Skeletal muscle cell (primary cell): Measurements from ENCODE around the gene E2F8.
A peak's percentile ranks its signal among the peaks of the same experiment; 100 is the strongest.

Experiments
- DNase-seq: peaks from one replicate; pipeline ENCODE4 v3.0.0-alpha.2; 2010; ENCODE audit warnings: low read depth
- H3K4me3 ChIP-seq: 2 replicates; pipeline ENCODE4 v1.5.1; 2011; ENCODE audit warnings: low read depth, mild to moderate bottlenecking, control low read depth, low read length, moderate library complexity

Gene E2F8

DNA sequence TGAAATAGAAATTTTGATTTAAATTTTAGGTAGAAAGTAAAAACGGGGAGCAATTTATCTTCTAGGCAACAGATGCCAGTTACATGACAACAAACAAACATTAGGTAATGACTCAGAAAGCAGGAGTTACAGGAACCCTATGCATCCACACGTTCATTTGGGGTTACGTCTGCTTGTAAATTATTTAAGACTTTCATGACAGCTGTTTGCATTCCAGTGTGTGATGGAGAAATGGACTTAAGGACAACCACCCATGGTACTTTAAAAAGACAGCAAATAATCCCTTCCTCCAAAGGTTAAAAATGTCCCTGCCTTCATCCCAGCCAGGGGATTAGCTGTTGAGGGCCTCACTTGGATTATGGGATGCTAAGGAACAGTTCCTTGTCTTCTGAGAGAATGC lies 11.8 kb downstream of the E2F8 start:
- no peak for DNase-seq
- no peak overlapping the region for H3K4me3 ChIP-seq

DNA sequence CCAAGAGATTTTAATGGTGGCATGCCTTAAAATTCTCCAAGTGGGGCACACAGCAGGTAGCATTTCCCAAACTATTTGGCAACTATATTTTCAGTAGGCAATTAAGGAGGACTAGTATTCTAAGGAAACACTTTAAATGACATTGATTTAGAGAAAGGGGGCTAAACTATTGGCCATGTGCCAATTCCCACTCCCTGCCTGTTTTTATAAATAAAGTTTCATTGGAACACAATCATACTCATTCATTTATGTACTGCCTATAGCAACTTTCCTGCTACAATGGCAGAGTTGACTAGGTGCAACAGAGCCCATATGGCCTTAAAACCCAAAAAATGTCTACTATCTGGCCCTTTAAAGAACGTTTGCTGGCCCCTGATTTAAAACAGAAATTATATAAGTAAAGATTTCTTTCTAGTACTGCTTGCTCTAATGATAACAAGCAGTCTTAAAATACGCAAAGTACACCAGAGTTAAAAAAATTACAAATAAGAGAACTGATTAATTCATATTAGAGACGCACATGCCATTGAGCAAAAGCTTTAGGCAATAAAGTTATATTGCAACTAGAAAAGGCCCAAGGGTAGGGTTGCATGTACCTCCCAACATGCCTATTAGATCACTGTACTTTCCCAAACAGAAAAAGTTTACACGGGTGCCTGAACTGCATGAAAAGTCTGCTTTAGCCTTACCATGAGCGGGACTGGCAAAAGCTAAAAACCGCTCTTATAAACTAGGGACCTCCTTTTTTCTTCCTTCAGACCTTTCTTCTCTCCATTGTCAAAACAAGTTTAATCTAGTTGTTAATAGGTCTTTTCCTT lies 14.2 kb downstream of the E2F8 start:
- no peak overlapping the region for H3K4me3 ChIP-seq
- no peak for DNase-seq

DNA sequence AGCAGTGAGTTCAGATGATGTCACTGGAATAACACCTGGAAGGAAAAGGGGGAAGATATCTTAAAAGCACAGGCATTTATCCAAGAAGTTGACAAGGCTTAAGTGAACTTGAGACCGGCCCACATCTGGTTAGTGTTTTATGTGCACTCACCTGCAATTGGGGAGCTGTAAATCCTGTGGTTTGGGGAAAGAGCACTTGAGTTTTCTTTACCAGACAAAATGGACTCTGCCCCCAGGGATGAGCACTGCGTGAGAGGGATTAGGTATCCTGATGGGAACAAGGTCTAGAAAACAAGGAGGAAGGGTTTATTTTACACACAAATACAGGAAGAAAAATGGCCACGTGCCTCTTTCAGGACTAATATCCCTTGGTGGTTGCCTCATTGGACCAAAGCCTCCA lies 15.2 kb downstream of the E2F8 start:
- H3K4me3 ChIP-seq: no peak overlapping the region
- no peak for DNase-seq

DNA sequence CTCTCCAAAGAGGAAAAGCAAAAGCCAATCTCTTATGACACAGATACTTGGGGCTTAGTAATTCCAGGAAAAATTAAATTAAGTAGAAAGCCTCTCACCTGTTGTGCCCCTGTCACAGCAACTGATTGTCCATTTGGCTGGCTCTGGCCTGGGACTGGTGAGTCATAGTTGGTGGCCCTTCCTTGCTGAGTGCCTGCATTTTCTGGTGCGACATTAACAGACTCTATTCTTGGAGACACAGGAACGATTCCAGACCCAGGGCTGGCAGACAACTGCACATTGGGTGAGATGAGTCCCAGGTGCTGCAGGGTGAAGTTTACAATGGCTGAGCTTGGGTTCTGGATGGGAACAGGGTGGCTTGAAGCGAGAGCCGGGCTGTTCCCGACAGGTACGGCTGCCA lies 15.6 kb downstream of the E2F8 start:
- no peak overlapping the region for H3K4me3 ChIP-seq
- no peak for DNase-seq

DNA sequence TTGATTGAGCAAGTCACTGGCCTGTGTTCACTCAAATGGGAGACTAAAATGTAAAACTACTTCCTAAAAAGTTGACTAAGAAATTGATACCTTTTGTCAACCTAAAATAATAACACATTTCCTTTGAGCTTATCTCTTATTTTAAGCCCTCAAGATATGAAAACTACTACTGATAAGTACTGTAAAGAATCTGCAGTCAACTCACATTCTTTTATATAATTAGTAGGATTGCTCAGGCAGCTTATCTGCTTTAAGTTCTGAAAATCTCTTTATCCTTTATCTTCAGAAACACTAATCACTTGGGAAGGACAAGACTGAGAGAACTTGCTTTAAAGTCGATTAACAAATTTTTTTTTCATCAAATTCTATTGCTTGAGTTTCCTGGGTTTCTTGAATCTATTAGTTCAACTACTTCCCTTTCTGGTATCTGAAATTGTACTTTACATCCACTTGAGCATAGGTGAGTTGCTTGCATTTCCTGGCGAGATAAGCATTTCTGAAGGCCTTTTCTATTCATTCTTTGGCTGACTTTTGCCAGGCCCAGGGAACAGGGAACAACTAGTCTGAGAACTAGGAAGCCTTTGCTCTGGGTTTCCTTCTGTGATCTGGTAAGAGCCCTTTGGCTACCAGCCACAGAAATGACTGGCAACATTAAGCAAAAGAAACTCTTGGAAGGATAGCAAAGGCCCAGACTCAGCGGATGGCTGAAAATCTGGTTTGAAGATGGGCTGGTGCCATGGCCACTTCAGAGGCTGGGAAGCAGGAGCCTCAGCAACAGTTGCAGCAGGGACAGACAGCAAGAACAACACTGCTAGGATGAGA lies 19.6 kb downstream of the E2F8 start:
- DNase-seq: no peak
- no peak overlapping the region for H3K4me3 ChIP-seq

DNA sequence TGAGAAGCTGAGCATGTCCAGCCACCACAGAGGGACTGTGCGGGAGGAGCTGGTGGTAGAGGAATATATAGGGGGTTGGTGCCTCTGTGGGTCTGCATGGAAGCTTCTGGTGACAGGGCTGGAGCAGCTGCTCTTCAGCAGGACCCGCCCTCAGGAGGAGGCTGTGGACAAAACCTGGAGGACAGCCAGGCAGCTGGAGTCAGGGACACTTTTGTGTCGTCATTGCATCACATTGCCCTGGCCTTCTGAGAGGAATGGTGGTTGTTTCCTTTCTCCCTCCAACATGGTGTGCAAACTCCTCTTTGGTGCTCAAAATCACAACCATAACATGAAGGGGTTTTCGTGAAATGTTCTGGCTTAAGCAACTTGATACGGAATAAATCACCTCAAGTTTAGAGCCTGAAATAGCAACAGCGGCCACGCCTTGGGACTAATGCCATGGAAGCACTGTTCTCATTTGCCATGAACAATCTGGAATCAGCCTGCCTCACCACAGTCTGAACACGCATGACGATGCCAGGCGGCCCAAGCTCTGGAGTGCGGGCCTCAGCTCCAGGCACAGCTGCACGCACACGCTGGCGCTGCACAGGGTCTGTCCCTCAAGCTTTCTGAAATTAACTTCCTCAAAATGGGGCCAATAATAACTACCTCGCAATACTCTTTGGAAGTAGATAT lies 21.8 kb downstream of the E2F8 start:
- no peak overlapping the region for H3K4me3 ChIP-seq
- DNase-seq: peak; percentile 21

DNA sequence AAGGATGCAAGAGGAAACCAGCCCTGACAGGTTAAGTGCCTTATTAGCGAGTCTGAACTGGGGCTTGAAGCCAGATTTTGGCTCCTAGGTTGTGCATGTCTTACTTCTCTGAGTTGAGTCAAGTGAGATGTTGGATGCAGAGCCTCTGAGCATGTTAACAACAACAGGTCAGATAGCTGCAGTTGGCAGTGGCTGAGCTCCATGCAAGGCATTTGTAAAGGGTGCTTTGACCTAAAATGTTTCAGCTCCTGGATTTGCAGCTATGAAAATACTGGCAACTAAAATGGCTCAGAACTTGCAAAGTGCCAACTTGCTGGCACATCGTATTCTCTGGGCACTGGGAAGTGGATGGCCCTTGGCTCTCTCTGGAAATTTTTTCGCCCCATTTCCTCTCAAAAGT lies 22.5 kb downstream of the E2F8 start:
- H3K4me3 ChIP-seq: no peak overlapping the region
- no peak for DNase-seq

DNA sequence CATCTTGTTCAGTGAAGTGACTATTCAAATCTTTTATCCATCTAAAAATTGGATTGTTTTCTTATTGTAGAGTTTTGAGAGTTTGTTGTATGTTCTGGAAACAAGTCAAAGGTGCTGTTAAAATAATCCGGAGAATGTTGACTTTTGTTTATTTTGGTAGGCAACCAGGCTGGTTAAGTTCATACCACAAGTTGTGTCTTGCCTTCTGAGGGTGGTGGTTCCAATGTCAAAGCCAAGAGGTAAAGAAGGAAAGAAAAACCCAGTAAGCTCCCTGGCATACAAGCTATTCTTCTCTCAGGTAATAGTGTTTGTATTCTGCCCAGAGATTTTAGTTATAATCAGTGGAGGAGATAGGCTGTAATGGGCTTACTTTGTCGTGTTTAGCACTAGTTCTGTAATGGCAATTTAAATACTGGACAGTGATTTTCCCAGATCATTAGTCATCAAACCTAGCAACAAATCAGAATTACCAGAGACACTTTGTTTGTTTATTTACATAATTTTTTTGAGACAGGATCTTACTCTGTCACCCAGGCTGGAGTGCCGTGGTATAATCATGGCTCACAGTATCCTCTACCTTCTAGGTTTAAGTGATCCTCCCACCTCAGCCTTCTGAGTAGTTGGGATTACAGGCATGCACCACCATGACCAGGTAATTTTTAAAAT lies 23.9 kb downstream of the E2F8 start:
- no peak for DNase-seq

DNA sequence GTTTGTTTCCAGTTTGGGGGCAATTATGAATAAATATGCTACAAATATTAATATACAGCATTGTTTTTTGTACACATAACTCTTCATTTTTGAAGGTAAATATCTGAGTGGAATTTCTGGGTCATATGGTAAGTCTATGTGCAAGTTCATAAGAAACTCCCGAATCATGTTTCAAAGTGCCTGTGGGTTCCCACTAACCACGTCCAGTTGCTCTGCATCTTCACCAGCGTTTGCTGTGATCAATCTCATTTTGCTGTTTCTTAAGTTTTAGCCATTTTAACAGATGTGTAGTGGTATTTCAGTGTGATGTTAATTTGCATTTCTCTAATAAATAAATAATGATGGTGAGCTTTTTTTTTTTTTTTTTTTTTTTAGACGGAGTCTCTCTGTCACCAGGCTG lies 24.7 kb downstream of the E2F8 start:
- peak; percentile 20 for DNase-seq
- no peak overlapping the region for H3K4me3 ChIP-seq

More for the DNA sequence above, 23.9 kb downstream of the E2F8 start:
- H3K4me3 ChIP-seq: no peak overlapping the region

DNA sequence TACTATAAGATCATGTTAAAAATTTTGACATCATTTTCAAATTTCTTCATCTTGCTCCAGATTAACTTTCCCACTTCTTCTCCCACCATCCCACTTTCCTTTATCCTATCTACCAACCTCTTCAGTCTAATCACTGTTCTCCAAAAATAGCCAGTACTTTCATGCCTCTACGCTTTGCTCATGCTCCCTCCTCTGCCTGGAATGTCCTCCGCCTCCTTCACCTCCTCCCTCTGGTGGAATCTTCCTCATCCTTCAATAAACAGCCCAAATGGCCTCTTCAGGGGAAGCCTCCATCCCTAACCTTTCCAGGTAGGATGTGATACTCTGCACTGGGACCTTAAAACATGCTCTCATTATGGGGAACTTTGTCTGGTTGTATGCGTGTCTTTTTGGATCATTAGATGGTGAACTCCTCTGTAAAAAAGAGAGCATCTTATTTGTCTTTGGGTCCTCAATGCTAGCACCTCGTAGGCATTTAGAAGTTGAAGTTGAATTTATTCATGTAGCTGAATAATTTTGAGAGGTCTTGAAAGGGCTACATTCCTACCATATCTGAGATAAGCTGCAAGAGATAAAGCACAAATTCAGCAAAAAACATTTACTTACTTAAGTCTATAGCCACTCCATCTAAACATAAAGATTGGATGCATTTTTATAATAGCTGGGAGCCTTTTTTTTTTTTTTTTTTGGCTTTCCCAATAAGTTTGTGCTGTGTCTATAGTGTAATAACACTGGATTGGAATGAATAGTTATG lies 31.0 kb downstream of the E2F8 start:
- no peak overlapping the region for H3K4me3 ChIP-seq
- DNase-seq: no peak

DNA sequence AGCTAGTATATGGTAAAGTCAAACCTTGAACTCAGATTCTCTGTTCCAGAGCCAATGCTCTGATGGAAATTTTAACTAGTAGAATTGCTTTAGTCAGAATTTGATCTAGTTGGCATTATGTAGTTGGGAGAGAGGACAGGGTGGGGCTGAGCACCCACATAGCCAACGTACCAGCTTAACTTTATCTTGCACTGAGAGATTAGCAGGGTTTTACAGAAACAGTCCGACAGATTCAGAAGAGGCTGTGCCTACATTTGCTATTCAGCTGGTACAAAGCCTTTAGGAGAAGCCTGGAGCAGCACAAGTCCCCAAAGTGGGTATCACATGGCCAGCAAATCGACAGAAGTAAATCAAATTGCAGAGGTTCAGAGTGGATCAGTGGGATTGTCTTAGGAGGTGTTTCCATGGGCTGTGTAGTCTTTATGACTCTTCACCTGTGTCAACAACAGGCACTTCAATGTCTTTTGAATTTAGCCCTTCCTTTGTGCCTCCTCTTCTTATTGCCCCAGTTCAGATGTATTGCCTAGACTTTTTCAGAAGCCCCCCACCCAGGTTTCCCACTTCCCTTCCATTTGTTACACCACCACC lies 31.7 kb downstream of the E2F8 start:
- no peak overlapping the region for H3K4me3 ChIP-seq
- DNase-seq: no peak

DNA sequence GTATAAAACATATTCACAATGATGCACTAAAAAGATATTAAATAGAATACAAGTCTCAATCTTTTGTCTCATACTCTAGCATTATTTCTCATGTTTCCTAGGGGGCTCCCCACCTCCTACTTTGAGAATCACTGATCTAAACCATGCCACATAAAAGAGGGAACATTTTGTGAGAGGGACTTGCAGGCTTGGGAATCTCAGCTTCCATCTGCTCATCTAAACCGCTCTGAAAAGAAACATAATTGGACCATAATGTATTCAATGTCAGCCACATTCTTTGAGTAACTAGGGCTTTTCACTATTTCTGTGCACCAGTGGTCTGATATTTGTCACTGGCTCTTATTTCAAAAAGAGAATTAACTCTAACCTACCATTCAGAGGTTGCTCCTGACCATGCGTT lies 32.6 kb downstream of the E2F8 start:
- no peak overlapping the region for H3K4me3 ChIP-seq
- DNase-seq: no peak

DNA sequence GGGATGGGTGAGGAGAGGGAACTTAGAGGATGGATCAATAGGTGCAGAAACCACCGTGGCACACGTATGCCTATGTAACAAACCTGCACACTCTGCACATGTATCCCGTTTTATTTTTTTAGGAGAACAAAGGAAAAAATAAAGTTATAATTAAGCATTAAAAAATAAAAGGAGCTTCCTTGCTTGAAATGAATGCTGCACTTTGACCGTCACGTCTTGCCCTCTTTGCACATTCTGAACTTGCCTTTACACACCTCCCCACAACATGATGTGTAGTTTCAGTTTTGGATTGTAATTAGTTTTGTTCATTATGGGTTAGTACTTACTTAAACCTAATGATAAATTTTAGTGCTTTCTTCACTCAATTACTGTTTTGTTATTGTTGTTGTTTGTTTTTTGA lies 35.9 kb downstream of the E2F8 start:
- no peak for DNase-seq
- H3K4me3 ChIP-seq: no peak overlapping the region

DNA sequence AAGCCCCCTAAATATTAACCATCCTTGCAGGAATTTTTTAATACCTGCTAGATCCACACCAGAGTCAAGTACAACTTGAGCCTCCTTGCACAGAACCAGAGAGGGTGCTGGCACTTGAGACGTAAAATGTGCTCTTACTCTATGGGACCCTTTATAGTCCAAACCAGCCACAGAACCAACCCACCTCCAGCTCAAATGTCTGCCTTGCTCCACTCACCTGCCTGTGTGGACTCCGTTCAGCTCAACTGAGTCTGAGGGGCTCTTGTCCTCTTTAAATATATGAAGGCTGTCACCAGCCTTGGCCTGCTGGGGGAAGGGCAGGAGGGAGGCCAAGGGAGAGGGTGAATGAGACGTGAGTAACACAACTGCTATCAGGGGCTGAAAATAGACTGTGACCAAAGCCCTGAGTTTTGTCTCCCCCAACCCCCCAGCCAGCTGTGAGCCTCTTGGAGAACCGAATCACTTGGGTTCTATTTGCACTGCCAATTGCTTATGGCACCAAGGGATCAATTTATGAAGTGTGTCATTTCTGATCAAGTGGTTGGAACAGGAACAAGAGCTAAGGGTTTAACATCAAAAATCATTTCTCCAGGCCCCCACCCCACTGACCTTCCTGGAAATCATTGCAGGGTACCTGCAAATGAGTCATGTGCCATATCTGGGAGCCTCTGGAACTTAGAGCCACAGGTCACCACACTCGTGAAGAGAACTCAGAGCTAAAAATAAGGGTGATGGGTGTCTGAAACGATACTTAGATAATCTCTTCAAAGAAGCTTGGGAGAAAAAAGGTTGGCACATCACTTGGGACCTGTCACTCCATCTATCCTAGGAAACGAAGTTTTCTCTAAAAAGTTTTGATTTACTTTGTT lies 38.8 kb downstream of the E2F8 start, which contains the start of gene CSRP3:
Gene CSRP3 (minus strand): TSS at position 247 of the 869 bp plus-strand sequence. CDS start 9,535 bp downstream, outside the sequence.
- H3K4me3 ChIP-seq: no peak within 1 kb of the TSS
- no peak for DNase-seq

DNA sequence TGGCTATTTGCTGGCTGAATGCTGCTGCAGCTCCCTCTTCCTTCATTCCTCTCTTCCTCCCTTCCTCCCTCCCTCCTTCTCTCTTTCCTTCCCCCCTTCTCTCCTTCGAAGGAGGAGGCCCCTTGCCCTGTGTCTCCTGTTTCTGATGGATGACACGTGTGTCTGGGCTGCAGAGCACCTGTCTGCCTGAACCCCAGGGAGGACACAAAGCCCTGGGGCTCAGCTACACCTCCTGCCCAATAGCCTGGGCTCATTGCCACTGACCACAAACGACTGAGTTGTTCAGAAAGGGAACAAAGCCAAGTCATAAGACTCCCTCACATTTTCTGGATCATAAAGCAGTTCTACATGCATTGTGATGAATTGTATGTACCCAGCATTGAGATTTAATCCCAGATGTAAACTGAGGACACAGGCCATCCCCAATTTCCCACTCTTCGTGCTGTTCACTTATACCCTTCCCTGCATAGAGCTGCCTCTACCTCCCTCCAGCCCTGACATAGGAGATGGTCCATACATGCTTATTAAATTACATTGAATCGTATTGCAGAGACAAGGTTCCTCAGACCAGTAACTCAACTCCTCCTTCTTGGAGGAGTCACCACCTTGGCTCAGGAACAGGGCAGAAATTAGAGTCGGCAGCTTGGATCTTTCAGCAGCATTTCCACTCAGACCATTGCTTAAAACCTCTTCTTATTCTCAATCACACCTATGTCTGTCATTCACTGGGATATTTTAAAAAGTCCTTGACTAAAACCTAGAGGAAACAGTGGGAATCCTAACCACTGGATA lies 40.1 kb downstream of the E2F8 start:
- no peak overlapping the region for H3K4me3 ChIP-seq
- peak; percentile 48 for DNase-seq

DNA sequence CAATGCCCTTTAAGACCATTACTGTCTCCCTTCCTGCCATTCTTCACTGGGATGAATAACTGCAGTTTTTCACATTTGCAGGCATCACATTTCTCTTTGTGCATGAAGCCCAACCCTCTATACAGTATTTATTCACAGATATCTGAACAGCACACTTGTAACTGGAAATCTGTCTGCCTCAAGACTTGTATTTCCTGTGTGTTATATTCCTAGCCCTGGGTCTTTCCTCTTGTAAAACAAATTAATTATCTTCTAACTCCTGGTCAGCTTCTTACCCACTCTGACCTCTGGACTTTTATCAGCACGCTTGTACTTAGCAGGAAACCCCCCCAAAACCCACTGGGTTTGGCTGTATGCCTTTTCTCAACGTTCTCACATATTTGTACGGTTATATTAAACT lies 41.0 kb downstream of the E2F8 start:
- H3K4me3 ChIP-seq: no peak overlapping the region
- DNase-seq: no peak

DNA sequence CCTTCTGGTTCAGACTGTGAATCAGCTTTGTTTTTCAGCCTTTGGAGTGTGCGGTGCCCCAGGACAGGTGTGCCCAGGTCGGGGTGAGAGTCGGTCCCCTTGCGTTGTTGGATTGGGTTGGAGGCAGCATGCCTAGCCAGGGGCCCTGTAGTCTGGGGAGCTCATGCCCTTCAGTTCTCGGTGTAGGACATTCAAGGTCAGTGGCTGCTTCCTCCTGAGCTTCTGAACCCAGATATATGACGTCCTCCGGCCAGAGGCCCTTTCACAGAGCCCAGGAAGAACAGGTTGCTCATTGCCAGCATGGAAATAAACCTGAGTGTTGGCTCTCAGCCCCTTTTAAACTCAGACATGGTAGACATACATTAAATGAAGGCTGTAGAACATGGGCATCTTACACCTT lies 41.7 kb downstream of the E2F8 start:
- no peak overlapping the region for H3K4me3 ChIP-seq
- DNase-seq: no peak
